GM23338 (cell line): ENCODE data around the gene NUPR1. TPM values are rescaled to one million over a fixed set of nuclear protein-coding genes. Genes with fewer than 3 reads are reported as not detected.

Experiments
- ATAC-seq: fragments of 200-7000 bp; cut with Tn5 transposase; 3 replicates; pipeline ENCODE4 v1.9.1; 2020
- DNase-seq: peaks from one replicate; pipeline ENCODE4 v3.0.0-alpha.2; 2015; ENCODE audit warnings: low spot score
- H2AFZ ChIP-seq: fragments of 200-600 bp; sonication (generic); 2 replicates; pipeline ENCODE4 v1.8.0; 2016; ENCODE audit warnings: antibody characterized with exemption, mild to moderate bottlenecking, moderate library complexity
- H3F3A ChIP-seq: fragments of 200-600 bp; sonication (generic); replicated peaks from 2 replicates; pipeline ENCODE4 v1.8.0; 2017; ENCODE audit warnings: antibody characterized with exemption, mixed run types, low read depth
- H3K27ac ChIP-seq: fragments of 200-600 bp; sonication (generic); 2 replicates; pipeline ENCODE4 v1.6.1; 2016; ENCODE audit warnings: low read depth
- H3K27me3 ChIP-seq: fragments of 200-600 bp; sonication (generic); 2 replicates; pipeline ENCODE4 v1.8.0; 2016; ENCODE audit warnings: mild to moderate bottlenecking, mixed run types, moderate library complexity; ENCODE audit not compliant: insufficient read depth
- H3K36me3 ChIP-seq: fragments of 200-600 bp; sonication (generic); 2 replicates; pipeline ENCODE4 v1.8.0; 2016; ENCODE audit warnings: mild to moderate bottlenecking; ENCODE audit not compliant: insufficient read depth
- H3K4me1 ChIP-seq: fragments of 200-600 bp; sonication (generic); 2 replicates; pipeline ENCODE4 v1.8.0; 2016; ENCODE audit warnings: mild to moderate bottlenecking, moderate library complexity; ENCODE audit not compliant: insufficient read depth
- H3K4me2 ChIP-seq: fragments of 200-600 bp; sonication (generic); 2 replicates; pipeline ENCODE4 v1.7.1; 2017; ENCODE audit warnings: mixed run types
- H3K4me3 ChIP-seq: fragments of 200-600 bp; sonication (generic); 2 replicates; pipeline ENCODE4 v1.6.1; 2016; ENCODE audit warnings: mixed run types
- H3K79me2 ChIP-seq: fragments of 200-600 bp; sonication (generic); replicated peaks from 2 replicates; pipeline ENCODE4 v1.8.0; 2017; ENCODE audit warnings: mild to moderate bottlenecking; ENCODE audit not compliant: insufficient read depth
- H3K9me2 ChIP-seq: fragments of 200-600 bp; sonication (generic); 2 replicates; pipeline ENCODE4 v1.8.0; 2017; ENCODE audit not compliant: insufficient read depth
- H4K20me1 ChIP-seq: fragments of 200-600 bp; sonication (generic); replicated peaks from 2 replicates; pipeline ENCODE4 v1.8.0; 2017; ENCODE audit warnings: mild to moderate bottlenecking; ENCODE audit not compliant: insufficient read depth
- H3K27ac Mint-ChIP-seq: 2 replicates; pipeline ENCODE4 v1.8.0; 2020; ENCODE audit warnings: inconsistent platforms, mild to moderate bottlenecking, moderate library complexity, mixed read lengths
- H3K27me3 Mint-ChIP-seq: 3 replicates; pipeline ENCODE4 v1.8.0; 2022; ENCODE audit warnings: low read depth, mild to moderate bottlenecking, moderate library complexity, mixed read lengths, inconsistent platforms; ENCODE audit not compliant: insufficient read depth, poor library complexity
- H3K36me3 Mint-ChIP-seq: 3 replicates; pipeline ENCODE4 v1.8.0; 2021; ENCODE audit warnings: low read depth, mild to moderate bottlenecking, inconsistent platforms, moderate library complexity, mixed read lengths
- H3K4me1 Mint-ChIP-seq: 3 replicates; pipeline ENCODE4 v1.8.0; 2020; ENCODE audit warnings: mild to moderate bottlenecking, inconsistent platforms, mixed read lengths
- H3K4me3 Mint-ChIP-seq: 3 replicates; pipeline ENCODE4 v1.8.0; 2021; ENCODE audit warnings: moderate library complexity, mild to moderate bottlenecking, inconsistent platforms, mixed read lengths
- H3K9me3 Mint-ChIP-seq: 3 replicates; pipeline ENCODE4 v1.8.0; 2020; ENCODE audit warnings: moderate library complexity, mild to moderate bottlenecking, inconsistent platforms, mixed read lengths
- CREB1 ChIP-seq: fragments of 250-450 bp; sonication (Bioruptor Pico); IDR thresholded peaks from 2 replicates; pipeline ENCODE4 v1.5.0; 2020; ENCODE audit warnings: low read depth, mild to moderate bottlenecking, moderate library complexity
- CTCF ChIP-seq, 2 experiments: fragments of 200-600 bp in 1 of 2; sonication (generic) in 1 of 2; conservative IDR thresholded peaks; 2 replicates each; pipeline versions ENCODE4 v1.5.1 to v1.6.1; 2016 to 2017; ENCODE audit warnings: antibody characterized with exemption in 2 of 2, low read depth in 2 of 2, mild to moderate bottlenecking in 2 of 2, moderate library complexity in 1 of 2
- EZH2 ChIP-seq: fragments of 200-600 bp; sonication (generic); IDR thresholded peaks from one replicate; pipeline ENCODE4 v1.8.0; 2017; ENCODE audit warnings: antibody characterized with exemption, mild to moderate bottlenecking, low read depth; ENCODE audit not compliant: unreplicated experiment
- EZH2phosphoT487 ChIP-seq: fragments of 200-600 bp; sonication (generic); IDR thresholded peaks from one replicate; pipeline ENCODE4 v1.8.1; 2018; ENCODE audit warnings: antibody characterized with exemption; ENCODE audit not compliant: unreplicated experiment
- JUNB ChIP-seq: IDR thresholded peaks from one replicate; pipeline ENCODE4 v1.6.1; 2016; ENCODE audit warnings: antibody characterized with exemption; ENCODE audit not compliant: unreplicated experiment
- NANOG ChIP-seq: IDR thresholded peaks from 2 replicates; pipeline ENCODE4 v1.6.1; 2016; ENCODE audit warnings: antibody characterized with exemption, borderline replicate concordance
- POLR2AphosphoS5 ChIP-seq: IDR thresholded peaks from 2 replicates; pipeline ENCODE4 v1.6.1; 2016; ENCODE audit warnings: antibody characterized with exemption, low read depth
- REST ChIP-seq: IDR thresholded peaks from one replicate; pipeline ENCODE4 v1.6.1; 2018; ENCODE audit warnings: antibody characterized with exemption; ENCODE audit not compliant: unreplicated experiment
- STAT1 ChIP-seq: IDR thresholded peaks from one replicate; pipeline ENCODE4 v1.6.1; 2016; ENCODE audit warnings: antibody characterized with exemption; ENCODE audit not compliant: unreplicated experiment
- ZNF114 ChIP-seq: fragments of 250-450 bp; sonication (Bioruptor Pico); IDR thresholded peaks from 2 replicates; pipeline ENCODE4 v1.5.0; 2020; ENCODE audit warnings: mild to moderate bottlenecking, moderate library complexity
- ZNF331 ChIP-seq: fragments of 250-450 bp; sonication (Bioruptor Pico); IDR thresholded peaks from 2 replicates; pipeline ENCODE4 v1.5.0; 2020; ENCODE audit warnings: low read depth, mild to moderate bottlenecking, moderate library complexity
- polyA plus RNA-seq: library from polyadenylated mRNA; unstranded; fragments of >200 nt; fragmentation: Nextera tagmentation; extraction: Ambion mirVana; gene quantifications from 2 replicates; pipeline ENCODE4 v1.2.1, GENCODE V29; 2016
- total RNA-seq: library from RNA; depleted of rRNA; stranded (reverse); fragments of >200 nt; shearing (Covaris generic); gene quantifications from 2 replicates; pipeline ENCODE4 v1.2.3, GENCODE V29; 2014
- TF ChIP-seq, protein P1 (sequence below): IDR thresholded peaks from 2 replicates; pipeline ENCODE4 v1.6.1; 2016; ENCODE audit warnings: antibody characterized with exemption

The NUPR1 gene
- total and polyA plus RNA-seq, 2 experiments from 2014 or later: 0.03 to 0.48 TPM

- Histone ChIP-seq H2AFZ (no peak overlapping the region; the same call in 1 of the 2 replicates), H3K4me2 (no peak overlapping the region), H3K27me3 (no peaks in the 10 kb centered on the region), H4K20me1 (no peaks in the 10 kb centered on the region), H3K27ac (no peak overlapping the region), H3K9me2 (peaks cover 6% of the 10 kb centered on the region; the same call in 1 of the 2 replicates), H3K4me3 (no peak overlapping the region), H3F3A (no peaks in the 10 kb centered on the region), H3K36me3 (no peaks in the 10 kb centered on the region), H3K79me2 (no peaks in the 10 kb centered on the region), H3K4me1 (no peaks in the 10 kb centered on the region)
- no peak for ATAC-seq
- Mint-ChIP-seq H3K9me3 (no peaks in the 10 kb centered on the region), H3K27me3 (peaks cover 15% of the 10 kb centered on the region), H3K4me3 (no peak overlapping the region), H3K27ac (no peak overlapping the region), H3K4me1 (no peaks in the 10 kb centered on the region), H3K36me3 (no peaks in the 10 kb centered on the region)
- TF ChIP-seq ZNF331 (CRISPR knock-in tag) (no peak), STAT1 (no peak), NANOG (no peak), ZNF114 (CRISPR knock-in tag) (no peak), POLR2AphosphoS5 (no peak), CTCF (conservative IDR thresholded peaks at IDR 0.05; ENCODE audit: low read depth in 2 of 2) (no peak)
- no peak for DNase-seq
Measured at GRCh38 chr16:28497861-28498599, 40.7 kb downstream of the NUPR1 start.

GRCh38 chr16:28497386-28497785 is 41.4 kb downstream of the NUPR1 start:
- no peak for ATAC-seq

More at GRCh38 chr16:28497386-28497785, 41.4 kb downstream of the NUPR1 start:
- H3K9me3 Mint-ChIP-seq: no peaks in the 10 kb centered on the region
- Histone ChIP-seq H3K9me2 (peaks cover 2% of the 10 kb centered on the region; the same call in 1 of the 2 replicates), H3K4me3 (no peak overlapping the region), H3K27ac (no peak overlapping the region), H3K27me3 (no peaks in the 10 kb centered on the region), H3F3A (no peaks in the 10 kb centered on the region), H2AFZ (no peak overlapping the region), H3K36me3 (no peaks in the 10 kb centered on the region), H3K4me2 (no peak overlapping the region), H3K79me2 (no peaks in the 10 kb centered on the region), H3K4me1 (no peaks in the 10 kb centered on the region), H4K20me1 (no peaks in the 10 kb centered on the region)
- H3K27me3 Mint-ChIP-seq: peaks cover 15% of the 10 kb centered on the region
- no peak for TF ChIP-seq EZH2phosphoT487
- TF ChIP-seq JUNB: no peak
- no peak for TF ChIP-seq CREB1 (CRISPR knock-in tag)
- TF ChIP-seq EZH2: no peak
- TF ChIP-seq, protein P1, sequence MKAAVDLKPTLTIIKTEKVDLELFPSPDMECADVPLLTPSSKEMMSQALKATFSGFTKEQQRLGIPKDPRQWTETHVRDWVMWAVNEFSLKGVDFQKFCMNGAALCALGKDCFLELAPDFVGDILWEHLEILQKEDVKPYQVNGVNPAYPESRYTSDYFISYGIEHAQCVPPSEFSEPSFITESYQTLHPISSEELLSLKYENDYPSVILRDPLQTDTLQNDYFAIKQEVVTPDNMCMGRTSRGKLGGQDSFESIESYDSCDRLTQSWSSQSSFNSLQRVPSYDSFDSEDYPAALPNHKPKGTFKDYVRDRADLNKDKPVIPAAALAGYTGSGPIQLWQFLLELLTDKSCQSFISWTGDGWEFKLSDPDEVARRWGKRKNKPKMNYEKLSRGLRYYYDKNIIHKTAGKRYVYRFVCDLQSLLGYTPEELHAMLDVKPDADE: no peak
- no peak for TF ChIP-seq POLR2AphosphoS5
- no peak for TF ChIP-seq REST
- H3K4me1 Mint-ChIP-seq: no peaks in the 10 kb centered on the region
- no peaks in the 10 kb centered on the region for H3K36me3 Mint-ChIP-seq
- H3K27ac Mint-ChIP-seq: no peak overlapping the region
- no peak for DNase-seq
- no peak overlapping the region for H3K4me3 Mint-ChIP-seq
